Activated CD8-positive, alpha-beta T cell treated with anti-CD3 and anti-CD28 coated beads for 36 hours (primary cell): ENCODE data around the gene EDN3. TPM values are rescaled to one million over a fixed set of nuclear protein-coding genes. Genes with fewer than 3 reads are reported as not detected.

Experiments
- ATAC-seq: fragments of 200-7000 bp; cut with Tn5 transposase; one replicate; pipeline ENCODE4 v1.10.0; 2021; ENCODE audit warnings: mild to moderate bottlenecking, moderate library complexity
- CTCF ChIA-PET: fragments of 350-600 bp; sonication (Branson Sonifier 250); formaldehyde crosslinking; loops from one replicate; lab custom pipeline; 2021; ENCODE audit warnings: antibody characterized with exemption; lab: Charles Lee
- POLR2A ChIA-PET: fragments of 350-600 bp; sonication (Branson Sonifier 250); formaldehyde crosslinking; loops from one replicate; lab custom pipeline; 2021; ENCODE audit warnings: antibody characterized with exemption; lab: Charles Lee
- DNase-seq: peaks from one replicate; pipeline ENCODE4 v3.0.0-alpha.2; 2020
- H3K27ac Mint-ChIP-seq: one replicate; pipeline ENCODE4 v1.8.0; 2021; ENCODE audit warnings: mild to moderate bottlenecking, mixed read lengths
- H3K27me3 Mint-ChIP-seq: one replicate; pipeline ENCODE4 v1.8.0; 2021; ENCODE audit warnings: mixed read lengths
- H3K36me3 Mint-ChIP-seq: one replicate; pipeline ENCODE4 v1.8.0; 2021; ENCODE audit warnings: low read depth, mixed read lengths
- H3K4me1 Mint-ChIP-seq: one replicate; pipeline ENCODE4 v1.8.0; 2021; ENCODE audit warnings: low read depth, mixed read lengths
- H3K4me3 Mint-ChIP-seq: one replicate; pipeline ENCODE4 v1.8.0; 2021; ENCODE audit warnings: mild to moderate bottlenecking, moderate library complexity, mixed read lengths
- H3K9me3 Mint-ChIP-seq: one replicate; pipeline ENCODE4 v1.8.0; 2021; ENCODE audit warnings: mixed read lengths
- intact Hi-C: fragments of 100-400 bp; cut with micrococcal nuclease; formaldehyde crosslinking; loops from one replicate; pipeline ENCODE4 v1.10.0; 2022
- total RNA-seq, 2 experiments: library from RNA; stranded (reverse); gene quantifications; one replicate each; pipeline ENCODE4 v1.2.3, GENCODE V29; 2021
- TF ChIP-seq, protein P1 (sequence below): fragments of 200-600 bp; IDR thresholded peaks from one replicate; pipeline ENCODE4 v1.8.0; 2022; ENCODE audit warnings: antibody characterized with exemption, mild to moderate bottlenecking

Gene EDN3, protein sequence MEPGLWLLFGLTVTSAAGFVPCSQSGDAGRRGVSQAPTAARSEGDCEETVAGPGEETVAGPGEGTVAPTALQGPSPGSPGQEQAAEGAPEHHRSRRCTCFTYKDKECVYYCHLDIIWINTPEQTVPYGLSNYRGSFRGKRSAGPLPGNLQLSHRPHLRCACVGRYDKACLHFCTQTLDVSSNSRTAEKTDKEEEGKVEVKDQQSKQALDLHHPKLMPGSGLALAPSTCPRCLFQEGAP
- under 1 TPM in 1 of 2 experiments, not detected in 1; 0.09 TPM for total RNA-seq

DNA sequence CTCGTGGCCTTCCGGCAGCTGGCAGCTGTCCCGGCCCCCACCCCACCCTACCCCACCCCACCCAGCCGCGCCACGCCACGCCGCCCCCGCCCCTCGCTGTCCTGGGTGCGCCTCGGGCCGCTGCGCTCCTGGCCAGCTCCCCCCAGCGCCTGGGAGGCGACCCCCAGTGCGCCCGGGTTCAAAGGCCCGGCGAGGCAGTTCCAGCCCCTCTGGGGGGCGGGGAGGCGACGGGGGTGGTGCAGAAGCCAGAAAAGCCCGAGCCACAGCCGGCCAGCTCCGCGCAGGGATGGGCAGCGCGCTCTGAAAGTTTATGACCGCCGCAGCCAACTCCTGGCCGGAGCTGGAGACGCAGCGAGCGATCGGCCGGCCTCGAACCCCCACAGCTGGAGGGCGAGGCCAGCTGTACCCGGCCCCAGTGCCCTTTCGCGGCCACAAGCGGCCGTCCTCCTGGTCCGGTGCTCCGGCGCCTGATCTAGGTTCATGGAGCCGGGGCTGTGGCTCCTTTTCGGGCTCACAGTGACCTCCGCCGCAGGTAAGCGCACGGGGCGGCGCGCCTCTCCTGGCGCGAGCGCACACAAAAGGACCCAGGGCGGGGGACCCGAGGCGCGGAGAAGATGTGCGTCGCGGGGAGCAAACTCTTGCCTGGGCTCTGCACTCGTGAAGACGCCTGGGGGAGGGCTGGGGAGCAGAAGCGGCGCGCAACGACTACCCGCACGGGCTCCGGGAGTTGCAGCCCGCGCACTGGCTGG, at the start of gene EDN3:
EDN3 (plus strand) TSS at position 279 of the 749 bp plus-strand sequence; CDS start at position 481, 202 bp downstream.
- DNase-seq (no peak), ATAC-seq (no peak)
- TF ChIP-seq, protein P1, sequence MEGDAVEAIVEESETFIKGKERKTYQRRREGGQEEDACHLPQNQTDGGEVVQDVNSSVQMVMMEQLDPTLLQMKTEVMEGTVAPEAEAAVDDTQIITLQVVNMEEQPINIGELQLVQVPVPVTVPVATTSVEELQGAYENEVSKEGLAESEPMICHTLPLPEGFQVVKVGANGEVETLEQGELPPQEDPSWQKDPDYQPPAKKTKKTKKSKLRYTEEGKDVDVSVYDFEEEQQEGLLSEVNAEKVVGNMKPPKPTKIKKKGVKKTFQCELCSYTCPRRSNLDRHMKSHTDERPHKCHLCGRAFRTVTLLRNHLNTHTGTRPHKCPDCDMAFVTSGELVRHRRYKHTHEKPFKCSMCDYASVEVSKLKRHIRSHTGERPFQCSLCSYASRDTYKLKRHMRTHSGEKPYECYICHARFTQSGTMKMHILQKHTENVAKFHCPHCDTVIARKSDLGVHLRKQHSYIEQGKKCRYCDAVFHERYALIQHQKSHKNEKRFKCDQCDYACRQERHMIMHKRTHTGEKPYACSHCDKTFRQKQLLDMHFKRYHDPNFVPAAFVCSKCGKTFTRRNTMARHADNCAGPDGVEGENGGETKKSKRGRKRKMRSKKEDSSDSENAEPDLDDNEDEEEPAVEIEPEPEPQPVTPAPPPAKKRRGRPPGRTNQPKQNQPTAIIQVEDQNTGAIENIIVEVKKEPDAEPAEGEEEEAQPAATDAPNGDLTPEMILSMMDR, result no peak
- no peak within 1 kb of the TSS for H3K27ac Mint-ChIP-seq
- ChIA-PET POLR2A (no interaction called here), CTCF (interaction anchor here (1.5 kb wide), 1 partner anchor 8 kb away, joined by 3 read pairs; no protein-coding TSS in a partner anchor)
- H3K4me1 Mint-ChIP-seq, result peaks cover 7% of the 10 kb centered on the region
- intact Hi-C loops, result no loop called here
- H3K27me3 Mint-ChIP-seq, result peaks cover 36% of the 10 kb centered on the region
- no peak within 1 kb of the TSS for H3K4me3 Mint-ChIP-seq
- H3K9me3 Mint-ChIP-seq, result no peaks in the 10 kb centered on the region
- no peaks in the 10 kb centered on the region for H3K36me3 Mint-ChIP-seq

DNA sequence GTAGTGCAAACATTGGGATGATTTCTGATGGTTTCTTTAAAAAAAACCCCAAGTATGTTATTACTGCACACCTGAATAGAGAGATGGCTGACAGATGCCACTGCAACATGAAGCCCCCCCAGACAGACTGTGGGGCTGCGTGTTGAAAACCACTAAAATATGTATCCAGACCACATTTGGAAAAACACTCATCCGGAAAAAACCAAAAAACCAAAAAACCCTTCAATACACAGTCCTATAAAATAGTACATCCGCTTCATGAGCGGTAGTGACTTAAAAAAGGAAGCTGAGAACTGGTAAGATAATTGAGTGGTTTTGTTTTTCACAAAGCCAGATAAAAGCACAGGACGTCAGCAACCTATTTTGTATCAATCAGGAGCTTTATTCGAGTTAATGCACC, 47.1 kb upstream of the EDN3 start:
- Mint-ChIP-seq H3K27ac (peak overlapping the region; percentile 91), H3K27me3 (no peaks in the 10 kb centered on the region), H3K9me3 (peaks cover 7% of the 10 kb centered on the region), H3K36me3 (peaks cover 54% of the 10 kb centered on the region), H3K4me3 (peak overlapping the region; percentile 24), H3K4me1 (peaks cover 64% of the 10 kb centered on the region)
- CTCF ChIA-PET, result interaction anchor here (0.9 to 2.8 kb wide), 12 partner anchors 9 to 242 kb away, joined by 3 to 12 read pairs (median 3); no protein-coding TSS in a partner anchor
- ATAC-seq (peak; percentile 65), DNase-seq (peak; percentile 49)
- intact Hi-C loops, result no loop called here
- TF ChIP-seq, protein P1, result no peak
- POLR2A ChIA-PET, result interaction anchor here (0.9 to 1.7 kb wide), 8 partner anchors 8 to 43 kb away, joined by 3 to 6 read pairs (median 4); no protein-coding TSS in a partner anchor

DNA sequence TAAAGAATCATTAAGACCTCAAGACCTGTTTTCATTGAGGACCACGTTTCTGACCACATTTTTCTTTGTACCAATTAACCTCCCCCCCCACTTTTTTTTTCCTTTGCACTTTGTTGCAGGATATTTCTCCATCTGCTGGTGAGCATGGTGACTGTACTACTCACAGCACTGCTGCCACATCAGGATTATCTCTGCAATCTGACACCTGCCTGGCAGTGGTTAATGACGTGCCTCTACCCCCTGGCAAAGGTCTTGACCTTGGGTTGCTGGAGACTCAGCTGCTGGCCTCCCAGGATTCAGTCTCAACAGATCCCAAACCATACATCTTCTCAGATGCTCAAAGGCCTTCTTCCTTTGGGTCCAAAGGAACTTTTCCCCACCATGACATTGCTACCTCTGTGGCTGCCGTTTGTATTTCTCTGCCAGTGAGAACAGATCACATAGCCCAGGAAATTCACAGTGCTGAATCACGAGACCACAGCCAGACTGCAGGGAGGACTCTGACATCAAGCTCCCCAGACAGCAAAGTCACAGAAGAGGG, 46.6 kb upstream of the EDN3 start:
- DNase-seq (peak; percentile 75), ATAC-seq (peak; percentile 72)
- Mint-ChIP-seq H3K4me1 (peaks cover 64% of the 10 kb centered on the region), H3K27me3 (no peaks in the 10 kb centered on the region), H3K36me3 (peaks cover 52% of the 10 kb centered on the region), H3K27ac (peak overlapping the region; percentile 91), H3K4me3 (peak overlapping the region; percentile 24), H3K9me3 (peaks cover 7% of the 10 kb centered on the region)
- intact Hi-C loops, result no loop called here
- ChIA-PET POLR2A (interaction anchor here (0.9 to 1.7 kb wide), 9 partner anchors 9 to 131 kb away, joined by 3 to 6 read pairs (median 4); no protein-coding TSS in a partner anchor), CTCF (interaction anchor here (0.9 to 2.8 kb wide), 12 partner anchors 8 to 241 kb away, joined by 3 to 12 read pairs (median 3); no protein-coding TSS in a partner anchor)
- TF ChIP-seq, protein P1, result no peak

DNA sequence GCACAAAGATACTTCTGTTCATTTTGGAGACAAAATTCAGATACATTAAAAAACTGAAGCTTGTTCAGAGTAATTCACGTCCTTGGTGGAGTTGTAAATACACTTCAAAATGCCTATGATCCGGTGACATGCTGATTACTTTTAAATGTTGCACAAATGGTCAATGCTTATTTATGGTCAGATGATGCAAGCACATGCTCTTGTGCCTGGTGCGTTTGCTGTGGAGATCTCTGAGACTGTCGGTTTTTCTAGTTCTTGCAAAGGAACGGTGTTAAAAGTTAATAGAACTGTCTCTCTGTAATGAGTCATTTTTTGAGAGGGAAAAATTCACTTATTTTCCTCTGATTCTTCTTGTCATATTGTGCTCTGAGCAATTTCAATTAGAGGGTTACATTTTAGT, 45.2 kb upstream of the EDN3 start:
- no peak overlapping the region for H3K4me3 Mint-ChIP-seq
- TF ChIP-seq, protein P1, result no peak
- no peak for ATAC-seq
- intact Hi-C loops, result no loop called here
- H3K4me1 Mint-ChIP-seq, result peaks cover 66% of the 10 kb centered on the region
- H3K9me3 Mint-ChIP-seq, result peaks cover 7% of the 10 kb centered on the region
- DNase-seq, result no peak
- H3K36me3 Mint-ChIP-seq, result peaks cover 41% of the 10 kb centered on the region
- no peaks in the 10 kb centered on the region for H3K27me3 Mint-ChIP-seq
- POLR2A ChIA-PET, result no interaction called here
- CTCF ChIA-PET, result interaction anchor here (0.7 to 1.9 kb wide), 3 partner anchors 10 to 31 kb away, joined by 3 to 5 read pairs (median 4); no protein-coding TSS in a partner anchor
- no peak overlapping the region for H3K27ac Mint-ChIP-seq
